ENCODE results near the gene RUNX1. TPM values are rescaled to one million over a fixed set of nuclear protein-coding genes. Genes with fewer than 3 reads are reported as not detected.

Gene RUNX1
- total and polyA plus RNA-seq, 10 of the 15 experiments (the other 5 are each of a cell fraction or from before 2014, with no cell fraction given): 0.90 to 15.2 (median 4.1) TPM

- TF ChIP-seq SREBF1 (IDR thresholded peaks at IDR 0.05; ENCODE audit: low read length) (no peak), CHD2 (IDR thresholded peaks at IDR 0.05; ENCODE audit: borderline replicate concordance, low read depth, low read length) (peak; percentile 30; the same call in 1 of the 2 replicates), DPF2 (IDR thresholded peaks at IDR 0.05) (peak; percentile 78; the same call in 1 of the 2 replicates), STAT1 (conservative IDR thresholded peaks at IDR 0.05) (no peak), MXI1 (IDR thresholded peaks at IDR 0.05; ENCODE audit: low read depth, low read length) (no peak), RFX5 (IDR thresholded peaks at IDR 0.05; ENCODE audit: low read depth, low read length) (no peak), USF1 (IDR thresholded peaks at IDR 0.05; ENCODE audit: borderline replicate concordance, extremely low read length, insufficient read depth, low read depth, low read length) (no peak), ZBED1 (IDR thresholded peaks at IDR 0.05; ENCODE audit: borderline replicate concordance) (peak; percentile 58; the same call in 1 of the 2 replicates), EED (IDR thresholded peaks at IDR 0.05; ENCODE audit: low read depth) (peak; percentile 80), HDAC2 (IDR thresholded peaks at IDR 0.05) (no peak), RUNX3 (IDR thresholded peaks at IDR 0.05; ENCODE audit: low read length) (peak; percentile 100), POU2F2 (IDR thresholded peaks at IDR 0.05; ENCODE audit: borderline replicate concordance, low read depth, low read length) (peak; percentile 84; the same call in 2 of the 3 replicates), BCL11A (IDR thresholded peaks at IDR 0.05; ENCODE audit: low read depth, low read length) (peak; percentile 76), SUPT20H (IDR thresholded peaks at IDR 0.05; ENCODE audit: borderline replicate concordance, control insufficient read depth, low read depth, low read length) (no peak), LARP7 (IDR thresholded peaks at IDR 0.05) (no peak), BHLHE40 (IDR thresholded peaks at IDR 0.05; ENCODE audit: borderline replicate concordance in 1 of 2, low read depth in 2 of 2, low read length in 1 of 2) (peak; percentile 36 to 50; a peak in 1 of 4 replicates), CBFB (IDR thresholded peaks at IDR 0.05; ENCODE audit: low read depth) (peak; percentile 93), NR2F1 (conservative IDR thresholded peaks at IDR 0.05) (peak; percentile 44; the same call in 1 of the 2 replicates), TBL1XR1 (IDR thresholded peaks at IDR 0.05; ENCODE audit: low read depth, low read length) (peak; percentile 60; the same call in 1 of the 2 replicates), TARDBP (IDR thresholded peaks at IDR 0.05; ENCODE audit: borderline replicate concordance) (no peak), ATF2 (IDR thresholded peaks at IDR 0.05; ENCODE audit: low read length) (peak; percentile 77)
- TF ChIP-seq, protein P1, sequence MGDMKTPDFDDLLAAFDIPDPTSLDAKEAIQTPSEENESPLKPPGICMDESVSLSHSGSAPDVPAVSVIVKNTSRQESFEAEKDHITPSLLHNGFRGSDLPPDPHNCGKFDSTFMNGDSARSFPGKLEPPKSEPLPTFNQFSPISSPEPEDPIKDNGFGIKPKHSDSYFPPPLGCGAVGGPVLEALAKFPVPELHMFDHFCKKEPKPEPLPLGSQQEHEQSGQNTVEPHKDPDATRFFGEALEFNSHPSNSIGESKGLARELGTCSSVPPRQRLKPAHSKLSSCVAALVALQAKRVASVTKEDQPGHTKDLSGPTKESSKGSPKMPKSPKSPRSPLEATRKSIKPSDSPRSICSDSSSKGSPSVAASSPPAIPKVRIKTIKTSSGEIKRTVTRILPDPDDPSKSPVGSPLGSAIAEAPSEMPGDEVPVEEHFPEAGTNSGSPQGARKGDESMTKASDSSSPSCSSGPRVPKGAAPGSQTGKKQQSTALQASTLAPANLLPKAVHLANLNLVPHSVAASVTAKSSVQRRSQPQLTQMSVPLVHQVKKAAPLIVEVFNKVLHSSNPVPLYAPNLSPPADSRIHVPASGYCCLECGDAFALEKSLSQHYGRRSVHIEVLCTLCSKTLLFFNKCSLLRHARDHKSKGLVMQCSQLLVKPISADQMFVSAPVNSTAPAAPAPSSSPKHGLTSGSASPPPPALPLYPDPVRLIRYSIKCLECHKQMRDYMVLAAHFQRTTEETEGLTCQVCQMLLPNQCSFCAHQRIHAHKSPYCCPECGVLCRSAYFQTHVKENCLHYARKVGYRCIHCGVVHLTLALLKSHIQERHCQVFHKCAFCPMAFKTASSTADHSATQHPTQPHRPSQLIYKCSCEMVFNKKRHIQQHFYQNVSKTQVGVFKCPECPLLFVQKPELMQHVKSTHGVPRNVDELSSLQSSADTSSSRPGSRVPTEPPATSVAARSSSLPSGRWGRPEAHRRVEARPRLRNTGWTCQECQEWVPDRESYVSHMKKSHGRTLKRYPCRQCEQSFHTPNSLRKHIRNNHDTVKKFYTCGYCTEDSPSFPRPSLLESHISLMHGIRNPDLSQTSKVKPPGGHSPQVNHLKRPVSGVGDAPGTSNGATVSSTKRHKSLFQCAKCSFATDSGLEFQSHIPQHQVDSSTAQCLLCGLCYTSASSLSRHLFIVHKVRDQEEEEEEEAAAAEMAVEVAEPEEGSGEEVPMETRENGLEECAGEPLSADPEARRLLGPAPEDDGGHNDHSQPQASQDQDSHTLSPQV (IDR thresholded peaks at IDR 0.05): no peak
- TF ChIP-seq, protein P2, sequence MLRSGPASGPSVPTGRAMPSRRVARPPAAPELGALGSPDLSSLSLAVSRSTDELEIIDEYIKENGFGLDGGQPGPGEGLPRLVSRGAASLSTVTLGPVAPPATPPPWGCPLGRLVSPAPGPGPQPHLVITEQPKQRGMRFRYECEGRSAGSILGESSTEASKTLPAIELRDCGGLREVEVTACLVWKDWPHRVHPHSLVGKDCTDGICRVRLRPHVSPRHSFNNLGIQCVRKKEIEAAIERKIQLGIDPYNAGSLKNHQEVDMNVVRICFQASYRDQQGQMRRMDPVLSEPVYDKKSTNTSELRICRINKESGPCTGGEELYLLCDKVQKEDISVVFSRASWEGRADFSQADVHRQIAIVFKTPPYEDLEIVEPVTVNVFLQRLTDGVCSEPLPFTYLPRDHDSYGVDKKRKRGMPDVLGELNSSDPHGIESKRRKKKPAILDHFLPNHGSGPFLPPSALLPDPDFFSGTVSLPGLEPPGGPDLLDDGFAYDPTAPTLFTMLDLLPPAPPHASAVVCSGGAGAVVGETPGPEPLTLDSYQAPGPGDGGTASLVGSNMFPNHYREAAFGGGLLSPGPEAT (IDR thresholded peaks at IDR 0.05; ENCODE audit: low read depth): peak; percentile 77; the same call in 1 of the 2 replicates
Measured at GRCh38 chr21:34845521-34846451, 203.3 kb downstream of the RUNX1 start (continued).

All from GM12878 (cell line).